Endothelial cell of umbilical vein (primary cell): ENCODE data around the gene BCAN. TPM values are rescaled to one million over a fixed set of nuclear protein-coding genes. Genes with fewer than 3 reads are reported as not detected.

ENCODE experiments used
- BruUV-seq: library from RNA; stranded (reverse); fragments of 400-500 nt; replicated peaks from 2 replicates; lab custom pipeline; 2021; lab: Mats Ljungman, UMichigan
- CTCF ChIA-PET: fragments of 300-600, 350-600 bp; sonication (Branson Sonifier 250); formaldehyde crosslinking; loops from one replicate; lab custom pipeline; 2021; ENCODE audit warnings: antibody characterized with exemption, inconsistent platforms; lab: Charles Lee
- POLR2A ChIA-PET: fragments of 300-600, 350-600 bp; sonication (Branson Sonifier 250); formaldehyde crosslinking; loops from one replicate; lab custom pipeline; 2021; ENCODE audit warnings: antibody characterized with exemption, inconsistent platforms; lab: Charles Lee
- DNase-seq: peaks from one replicate; pipeline ENCODE4 v3.0.0-alpha.2; 2011; ENCODE audit warnings: low read depth, low spot score
- FAIRE-seq: peaks from 2 replicates; lab custom pipeline; 2011; peaks lifted over from hg19 to GRCh38; lab: Jason Lieb, UNC
- H2AFZ ChIP-seq: 2 replicates; pipeline ENCODE4 v1.6.0; 2012; ENCODE audit warnings: low read depth, low read length, control low read depth, inconsistent platforms
- H3K27ac ChIP-seq: 2 replicates; pipeline ENCODE4 v1.5.1; 2011; ENCODE audit warnings: low read depth, mild to moderate bottlenecking, control low read depth, low read length, moderate library complexity; ENCODE audit not compliant: insufficient read depth
- H3K27me3 ChIP-seq, 2 experiments: 2 replicates each; pipeline versions ENCODE4 v1.6.0 to v1.6.1; 2011; ENCODE audit warnings: low read length in 2 of 2, mixed read lengths in 1 of 2; ENCODE audit not compliant: control insufficient read depth in 2 of 2, insufficient read depth in 2 of 2
- H3K36me3 ChIP-seq, 2 experiments: 2 replicates in 1 of 2; 3 replicates in 1 of 2; pipeline ENCODE4 v1.5.1; 2011; ENCODE audit warnings: low read length in 2 of 2, mild to moderate bottlenecking in 1 of 2, moderate library complexity in 1 of 2; ENCODE audit not compliant: control insufficient read depth in 2 of 2, insufficient read depth in 2 of 2; ENCODE audit errors: extremely low read depth in 1 of 2
- H3K4me1 ChIP-seq: 3 replicates; pipeline ENCODE4 v1.5.1; 2011; ENCODE audit warnings: mild to moderate bottlenecking, low read length; ENCODE audit not compliant: control insufficient read depth, insufficient read depth; ENCODE audit errors: extremely low read depth
- H3K4me2 ChIP-seq: 2 replicates; pipeline ENCODE4 v1.6.1; 2011; ENCODE audit warnings: low read length, control low read depth, mixed read lengths; ENCODE audit not compliant: insufficient read depth
- H3K4me3 ChIP-seq, 3 experiments: fragments of 200-600 bp in 1 of 3; sonication (generic), shearing (Covaris generic) in 1 of 3; replicated peaks in 1 of 3; 2 replicates each; pipeline ENCODE4 v1.5.1; 2011 to 2016; ENCODE audit warnings: control low read depth in 3 of 3, low read length in 3 of 3, mild to moderate bottlenecking in 2 of 3, inconsistent platforms in 1 of 3, low read depth in 1 of 3, moderate library complexity in 1 of 3; ENCODE audit not compliant: insufficient read depth in 1 of 3
- H3K79me2 ChIP-seq: 2 replicates; pipeline ENCODE4 v1.6.0; 2012; ENCODE audit warnings: low read length, inconsistent platforms; ENCODE audit not compliant: control insufficient read depth, insufficient read depth
- H3K9ac ChIP-seq: replicated peaks from 2 replicates; pipeline ENCODE3; 2011; ENCODE audit warnings: low read length, control low read depth; ENCODE audit not compliant: insufficient read depth; ENCODE audit errors: extremely low read depth
- H3K9me1 ChIP-seq: replicated peaks from 3 replicates; pipeline ENCODE4 v1.6.0; 2011; ENCODE audit warnings: mild to moderate bottlenecking, low read length; ENCODE audit not compliant: control insufficient read depth, insufficient read depth; ENCODE audit errors: extremely low read depth
- H3K9me3 ChIP-seq: replicated peaks from 2 replicates; pipeline ENCODE4 v1.5.1; 2012; ENCODE audit warnings: low read length, inconsistent platforms; ENCODE audit not compliant: control insufficient read depth, insufficient read depth
- H4K20me1 ChIP-seq: replicated peaks from 2 replicates; pipeline ENCODE3; 2011; ENCODE audit warnings: mild to moderate bottlenecking, low read length; ENCODE audit not compliant: control insufficient read depth, insufficient read depth; ENCODE audit errors: extremely low read depth
- EZH2 ChIP-seq: IDR thresholded peaks from 2 replicates; pipeline ENCODE4 v1.6.1; 2012; ENCODE audit warnings: borderline replicate concordance, low read depth, mild to moderate bottlenecking, moderate library complexity, low read length, inconsistent platforms; ENCODE audit not compliant: severe bottlenecking
- FOS ChIP-seq: IDR thresholded peaks from 2 replicates; pipeline ENCODE4 v1.6.1; 2011; ENCODE audit warnings: mild to moderate bottlenecking, low read length, moderate library complexity, borderline replicate concordance; ENCODE audit not compliant: insufficient read depth
- GATA2 ChIP-seq: IDR thresholded peaks from 2 replicates; pipeline ENCODE4 v1.7.0; 2011; ENCODE audit warnings: low read depth, mild to moderate bottlenecking, moderate library complexity, mixed read lengths, low read length; ENCODE audit not compliant: insufficient read length, insufficient read depth
- JUN ChIP-seq: IDR thresholded peaks from 2 replicates; pipeline ENCODE4 v1.6.1; 2011; ENCODE audit warnings: borderline replicate concordance, low read depth; ENCODE audit not compliant: insufficient read length, insufficient read depth
- MAX ChIP-seq: IDR thresholded peaks from 2 replicates; pipeline ENCODE4 v1.6.1; 2011; ENCODE audit not compliant: insufficient read depth, insufficient read length
- MYC ChIP-seq: IDR thresholded peaks from one replicate; pipeline ENCODE4 v1.6.1; 2011; ENCODE audit warnings: mild to moderate bottlenecking, low read depth, low read length
- POLR2A ChIP-seq: IDR thresholded peaks from 2 replicates; pipeline ENCODE4 v1.6.1; 2012; ENCODE audit warnings: low read depth, mild to moderate bottlenecking, control low read depth, low read length
- POLR2AphosphoS5 ChIP-seq: IDR thresholded peaks from 2 replicates; pipeline ENCODE4 v1.6.1; 2012; ENCODE audit warnings: low read depth, mild to moderate bottlenecking, control low read depth, low read length, moderate library complexity; ENCODE audit not compliant: insufficient read depth
- dilution Hi-C: fragments of 300-500 bp; cut with MboI; formaldehyde crosslinking; loops from one replicate; pipeline ENCODE4 v1.15.0; 2019; ENCODE audit warnings: low sequenced_read_pairs; ENCODE audit not compliant: extremely low pct_ligation_motif_present
- intact Hi-C: fragments of 100-400 bp; cut with micrococcal nuclease; formaldehyde crosslinking; loops from one replicate; pipeline ENCODE4 v1.10.0; 2022
- polyA plus RNA-seq, 4 experiments: library from polyadenylated mRNA; depleted of rRNA in 3 of 4; stranded (reverse) in 3 of 4; unstranded in 1 of 4; fragments of >200 nt; gene quantifications; 2 replicates each; pipeline versions ENCODE4 v1.2.1 to v1.2.3, GENCODE V29; 2011 to 2012; ENCODE audit warnings: missing spikeins in 1 of 4
- total RNA-seq: library from RNA; stranded (reverse); gene quantifications from 2 replicates; pipeline ENCODE4 v1.2.3, GENCODE V29; 2021
- TF ChIP-seq, protein P1 (sequence below), 2 donors: IDR thresholded peaks; 1 replicate in 1 of 2; 2 replicates in 1 of 2; pipeline ENCODE4 v1.5.1; 2011; ENCODE audit warnings: low read length in 2 of 2, mild to moderate bottlenecking in 2 of 2, moderate library complexity in 2 of 2, control low read depth in 1 of 2, inconsistent platforms in 1 of 2, low read depth in 1 of 2; ENCODE audit not compliant: insufficient read depth in 1 of 2; ENCODE audit errors: extremely low read depth in 1 of 2

The BCAN gene
- total and polyA plus RNA-seq, 2 donors (not counting 3 experiments of a cell fraction or from before 2014, with no cell fraction given): 0.15 TPM; not detected in 1

- Histone ChIP-seq H3K4me2 (no peak overlapping the region), H3K9me1 (no peaks in the 10 kb centered on the region), H3K36me3 (no peaks in the 10 kb centered on the region), H3K79me2 (no peaks in the 10 kb centered on the region), H2AFZ (no peak overlapping the region), H3K27me3 (no peaks in the 10 kb centered on the region), H3K4me3 (no peak overlapping the region), H3K9me3 (no peaks in the 10 kb centered on the region), H4K20me1 (no peaks in the 10 kb centered on the region), H3K9ac (no peak overlapping the region), H3K27ac (no peak overlapping the region), H3K4me1 (peaks cover 46% of the 10 kb centered on the region)
- DNase-seq (no peak), FAIRE-seq (no peak)
- TF ChIP-seq EZH2: no peak
- no peak for TF ChIP-seq MAX
- no peak for TF ChIP-seq FOS
- TF ChIP-seq, protein P1, sequence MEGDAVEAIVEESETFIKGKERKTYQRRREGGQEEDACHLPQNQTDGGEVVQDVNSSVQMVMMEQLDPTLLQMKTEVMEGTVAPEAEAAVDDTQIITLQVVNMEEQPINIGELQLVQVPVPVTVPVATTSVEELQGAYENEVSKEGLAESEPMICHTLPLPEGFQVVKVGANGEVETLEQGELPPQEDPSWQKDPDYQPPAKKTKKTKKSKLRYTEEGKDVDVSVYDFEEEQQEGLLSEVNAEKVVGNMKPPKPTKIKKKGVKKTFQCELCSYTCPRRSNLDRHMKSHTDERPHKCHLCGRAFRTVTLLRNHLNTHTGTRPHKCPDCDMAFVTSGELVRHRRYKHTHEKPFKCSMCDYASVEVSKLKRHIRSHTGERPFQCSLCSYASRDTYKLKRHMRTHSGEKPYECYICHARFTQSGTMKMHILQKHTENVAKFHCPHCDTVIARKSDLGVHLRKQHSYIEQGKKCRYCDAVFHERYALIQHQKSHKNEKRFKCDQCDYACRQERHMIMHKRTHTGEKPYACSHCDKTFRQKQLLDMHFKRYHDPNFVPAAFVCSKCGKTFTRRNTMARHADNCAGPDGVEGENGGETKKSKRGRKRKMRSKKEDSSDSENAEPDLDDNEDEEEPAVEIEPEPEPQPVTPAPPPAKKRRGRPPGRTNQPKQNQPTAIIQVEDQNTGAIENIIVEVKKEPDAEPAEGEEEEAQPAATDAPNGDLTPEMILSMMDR (IDR thresholded peaks at IDR 0.05; ENCODE audit: extremely low read depth in 1 of 2, insufficient read depth in 1 of 2, low read depth in 1 of 2, low read length in 2 of 2): no peak
- TF ChIP-seq GATA2: no peak
- no peak for TF ChIP-seq MYC
- no peak for TF ChIP-seq POLR2A
- no peak for TF ChIP-seq JUN
- TF ChIP-seq POLR2AphosphoS5: no peak
- ChIA-PET POLR2A (interaction anchor here (0.6 to 1.6 kb wide), 2 partner anchors 11 to 197 kb away, joined by 3 to 9 read pairs; no protein-coding TSS in a partner anchor), CTCF (interaction anchor here (1.0 to 4.8 kb wide), 3 partner anchors 11 to 262 kb away, joined by 3 to 59 read pairs (median 6); partner anchors contain the start of gene NES)
- intact Hi-C loops (no loop called here), dilution Hi-C loops (no loop called here)
- no TSS peak for BruUV-seq
Observed at GRCh38 chr1:156665539-156665938, 23.6 kb downstream of the BCAN start.
